Measurements from ENCODE around the gene FAM76A. TPM values are rescaled to one million over a fixed set of nuclear protein-coding genes. Genes with fewer than 3 reads are reported as not detected.

FAM76A gene
- total RNA-seq, 1 donor from 2014 or later, result 6.1 TPM

GRCh38 chr1:27755865-27756264 is 30.1 kb downstream of the FAM76A start:
- DNase-seq (ENCODE audit: low read depth) (no peak), FAIRE-seq (no peak)
- Histone ChIP-seq H3K9me3 (ENCODE audit: insufficient read depth, low read depth, low read length) (no peaks in the 10 kb centered on the region), H3K27ac (ENCODE audit: low read depth, low read length) (no peak overlapping the region), H3K27me3 (ENCODE audit: insufficient read depth, low read length) (no peaks in the 10 kb centered on the region), H3K9ac (ENCODE audit: low read length) (no peak overlapping the region), H3K4me2 (ENCODE audit: low read length) (no peak overlapping the region), H4K20me1 (ENCODE audit: insufficient read depth, low read length) (no peaks in the 10 kb centered on the region), H3K4me1 (ENCODE audit: insufficient read depth, low read length) (no peaks in the 10 kb centered on the region), H3K4me3 (ENCODE audit: insufficient read depth, low read depth, low read length) (no peak overlapping the region), H3K36me3 (ENCODE audit: insufficient read depth, low read length) (peaks cover 13% of the 10 kb centered on the region), H2AFZ (ENCODE audit: low read depth, low read length) (no peak overlapping the region), H3K79me2 (ENCODE audit: insufficient read depth, low read length) (no peaks in the 10 kb centered on the region)
- Mint-ChIP-seq H3K27ac (ENCODE audit: unreplicated experiment) (no peak overlapping the region), H3K4me1 (ENCODE audit: low read depth, unreplicated experiment) (peaks cover 9% of the 10 kb centered on the region), H3K9me3 (ENCODE audit: unreplicated experiment) (no peaks in the 10 kb centered on the region), H3K36me3 (ENCODE audit: low read depth, unreplicated experiment) (peaks cover 22% of the 10 kb centered on the region), H3K27me3 (ENCODE audit: low read depth, unreplicated experiment) (no peaks in the 10 kb centered on the region), H3K4me3 (ENCODE audit: unreplicated experiment) (no peak overlapping the region)
- TF ChIP-seq CTCF (IDR thresholded peaks at IDR 0.05; ENCODE audit: insufficient read depth, low read depth, low read length) (no peak), EZH2 (IDR thresholded peaks at IDR 0.05; ENCODE audit: insufficient read depth, low read length) (no peak)

- H3K4me1 Mint-ChIP-seq (ENCODE audit: low read depth, unreplicated experiment), result no peaks in the 10 kb centered on the region
- no peak for TF ChIP-seq CTCF (IDR thresholded peaks at IDR 0.05; ENCODE audit: insufficient read depth, low read depth, low read length)
- TF ChIP-seq EZH2 (IDR thresholded peaks at IDR 0.05; ENCODE audit: insufficient read depth, low read length), result no peak
- no peak overlapping the region for H3K4me3 ChIP-seq (ENCODE audit: insufficient read depth, low read depth, low read length)
- peaks cover 20% of the 10 kb centered on the region for H3K36me3 Mint-ChIP-seq (ENCODE audit: low read depth, unreplicated experiment)
- H3K4me3 Mint-ChIP-seq (ENCODE audit: unreplicated experiment), result no peak overlapping the region
- H3K27ac ChIP-seq (ENCODE audit: low read depth, low read length), result no peak overlapping the region
- no peaks in the 10 kb centered on the region for H3K79me2 ChIP-seq (ENCODE audit: insufficient read depth, low read length)
- H3K27me3 Mint-ChIP-seq (ENCODE audit: low read depth, unreplicated experiment), result no peaks in the 10 kb centered on the region
- H3K9me3 Mint-ChIP-seq (ENCODE audit: unreplicated experiment), result no peaks in the 10 kb centered on the region
- no peaks in the 10 kb centered on the region for H3K4me1 ChIP-seq (ENCODE audit: insufficient read depth, low read length)
- FAIRE-seq (no peak), DNase-seq (ENCODE audit: low read depth) (no peak)
- no peak overlapping the region for H3K9ac ChIP-seq (ENCODE audit: low read length)
- no peak overlapping the region for H3K4me2 ChIP-seq (ENCODE audit: low read length)
- H3K27ac Mint-ChIP-seq (ENCODE audit: unreplicated experiment), result no peak overlapping the region
- H3K27me3 ChIP-seq (ENCODE audit: insufficient read depth, low read length), result no peaks in the 10 kb centered on the region
- H3K9me3 ChIP-seq (ENCODE audit: insufficient read depth, low read depth, low read length), result no peaks in the 10 kb centered on the region
- no peaks in the 10 kb centered on the region for H4K20me1 ChIP-seq (ENCODE audit: insufficient read depth, low read length)
- no peak overlapping the region for H2AFZ ChIP-seq (ENCODE audit: low read depth, low read length)
- peaks cover 10% of the 10 kb centered on the region for H3K36me3 ChIP-seq (ENCODE audit: insufficient read depth, low read length)
Observed at GRCh38 chr1:27759236-27759635, 33.5 kb downstream of the FAM76A start.

- DNase-seq (ENCODE audit: low read depth) (no peak), FAIRE-seq (no peak)
- Histone ChIP-seq H3K79me2 (ENCODE audit: insufficient read depth, low read length) (no peaks in the 10 kb centered on the region), H3K36me3 (ENCODE audit: insufficient read depth, low read length) (peaks cover 10% of the 10 kb centered on the region), H3K4me3 (ENCODE audit: insufficient read depth, low read depth, low read length) (no peak overlapping the region), H3K27me3 (ENCODE audit: insufficient read depth, low read length) (no peaks in the 10 kb centered on the region), H3K4me1 (ENCODE audit: insufficient read depth, low read length) (no peaks in the 10 kb centered on the region), H2AFZ (ENCODE audit: low read depth, low read length) (no peak overlapping the region), H3K9ac (ENCODE audit: low read length) (no peak overlapping the region), H3K4me2 (ENCODE audit: low read length) (no peak overlapping the region), H3K27ac (ENCODE audit: low read depth, low read length) (no peak overlapping the region), H4K20me1 (ENCODE audit: insufficient read depth, low read length) (no peaks in the 10 kb centered on the region), H3K9me3 (ENCODE audit: insufficient read depth, low read depth, low read length) (no peaks in the 10 kb centered on the region)
- Mint-ChIP-seq H3K36me3 (ENCODE audit: low read depth, unreplicated experiment) (peaks cover 10% of the 10 kb centered on the region), H3K4me3 (ENCODE audit: unreplicated experiment) (no peak overlapping the region), H3K27me3 (ENCODE audit: low read depth, unreplicated experiment) (no peaks in the 10 kb centered on the region), H3K4me1 (ENCODE audit: low read depth, unreplicated experiment) (no peaks in the 10 kb centered on the region), H3K9me3 (ENCODE audit: unreplicated experiment) (no peaks in the 10 kb centered on the region), H3K27ac (ENCODE audit: unreplicated experiment) (no peak overlapping the region)
- TF ChIP-seq CTCF (IDR thresholded peaks at IDR 0.05; ENCODE audit: insufficient read depth, low read depth, low read length), result no peak
- no peak for TF ChIP-seq EZH2 (IDR thresholded peaks at IDR 0.05; ENCODE audit: insufficient read depth, low read length)
Observed at GRCh38 chr1:27760426-27760825, 34.7 kb downstream of the FAM76A start.
